NCI-H82 treated with DMSO at 0.1 percent for 48 hours (cell line): Measurements from ENCODE around the gene ADCY6.
"Not testable (repeated sequence)": the region's sequence is repeated elsewhere in the genome, so short reads cannot be mapped to it uniquely, and the experiment has no call there.

Experiments used
- DNase-seq: peaks from one replicate; lab custom pipeline; 2025; ENCODE audit not compliant: unreplicated experiment; lab: John Stamatoyannopoulos, UW

The ADCY6 gene

DNA sequence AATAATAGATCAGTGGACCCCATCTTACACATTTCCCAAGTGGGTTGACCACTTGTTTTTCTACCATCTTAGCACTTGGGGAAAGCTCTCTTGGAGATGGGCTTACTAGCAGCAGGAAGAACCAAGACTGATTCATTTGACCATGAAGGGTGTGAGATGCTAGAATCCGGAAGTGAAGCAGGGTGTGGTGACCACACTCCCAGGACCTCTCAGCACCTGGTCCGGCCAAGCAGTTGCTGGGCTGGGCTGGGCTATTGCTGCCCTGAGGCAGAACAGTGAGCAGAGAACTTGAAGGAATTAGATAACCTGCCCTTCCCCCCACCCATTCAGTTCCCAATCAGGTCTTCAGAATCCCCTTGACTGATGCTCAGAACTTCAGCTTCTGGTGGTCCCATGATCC is 24.4 kb downstream of the ADCY6 start:
- no peak for DNase-seq

- DNase-seq: no peak
Measured at GRCh38 chr12:48758737-48759136, 30.2 kb downstream of the ADCY6 start.

DNA sequence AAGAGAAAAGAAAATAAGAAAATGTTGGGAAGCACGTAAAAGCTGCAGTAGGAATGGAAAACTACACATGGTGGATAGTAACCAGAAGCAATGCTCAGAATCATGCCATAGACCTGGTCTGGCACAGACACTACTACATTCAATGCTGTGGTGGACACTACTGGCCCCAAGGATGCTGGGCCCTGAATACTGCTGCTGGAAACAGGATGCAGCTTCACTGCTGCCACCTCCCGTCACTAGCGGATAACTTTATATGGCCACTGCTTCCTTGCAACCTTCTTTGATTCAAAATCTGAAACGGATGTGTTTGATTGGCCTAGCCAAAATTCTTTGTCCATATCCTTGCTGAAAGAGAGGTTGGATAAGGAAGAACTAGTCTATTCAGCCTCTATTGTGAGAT is 30.7 kb downstream of the ADCY6 start:
- no peak for DNase-seq

DNA sequence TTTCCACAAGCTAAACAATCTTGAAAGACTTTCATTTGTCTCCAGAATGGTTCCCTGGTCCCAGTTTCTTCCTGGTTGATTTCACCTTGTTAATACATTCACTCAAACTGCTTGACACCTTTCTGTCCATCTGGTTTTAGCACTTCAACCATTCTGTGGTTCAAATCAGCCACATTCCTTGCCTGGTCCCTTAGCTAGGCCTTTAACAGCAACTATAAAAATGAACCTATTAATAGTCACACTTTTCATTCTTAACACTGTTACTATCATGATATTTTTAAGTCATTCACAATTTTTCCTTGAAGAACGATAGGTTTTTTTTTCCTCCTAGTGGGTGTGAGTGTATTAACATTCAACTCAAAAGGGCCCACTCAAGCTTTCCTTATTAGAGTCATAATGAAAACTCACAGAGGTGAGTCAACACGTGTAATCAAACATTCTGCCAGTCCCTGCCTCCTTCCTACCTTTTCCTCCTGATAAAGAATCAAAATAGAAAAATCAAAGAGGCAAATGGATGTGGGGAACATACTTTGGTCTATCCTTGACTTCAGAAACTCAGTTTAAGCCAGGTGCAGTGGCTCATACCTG is 38.0 kb downstream of the ADCY6 start:
- DNase-seq: no peak

- no peak for DNase-seq
Measured at GRCh38 chr12:48750215-48750614, 38.7 kb downstream of the ADCY6 start.

GRCh38 chr12:48744251-48745008 is 44.5 kb downstream of the ADCY6 start:
- DNase-seq: no peak

DNA sequence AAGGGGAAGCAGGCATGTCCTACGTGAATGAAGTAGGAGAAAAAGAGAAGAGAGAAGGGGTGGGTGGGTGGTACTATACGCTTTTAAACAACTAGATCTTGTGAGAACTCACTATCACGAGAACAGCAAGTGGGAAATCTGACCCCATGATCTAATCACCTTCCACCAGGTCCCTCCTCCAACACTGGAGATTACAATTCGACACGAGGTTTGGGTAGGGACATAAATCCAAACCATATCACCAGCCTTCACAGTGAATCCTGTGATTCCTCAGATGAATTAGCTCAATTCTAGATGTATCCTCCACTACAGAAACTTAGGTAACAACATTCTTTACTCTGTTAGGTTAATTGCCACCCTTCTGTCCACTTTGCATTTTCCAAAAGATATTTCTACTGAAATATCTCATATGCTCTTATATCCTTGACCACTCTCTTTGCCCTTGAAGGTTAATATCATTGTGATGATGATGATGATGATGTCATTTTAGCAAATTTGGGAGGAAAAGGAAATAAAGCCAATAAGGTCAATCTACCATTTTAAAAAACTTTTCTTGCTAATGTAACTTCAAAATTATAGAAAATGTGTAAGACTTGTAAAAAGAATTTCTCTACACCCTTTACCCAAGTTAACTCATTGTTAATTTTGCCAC is 49.1 kb downstream of the ADCY6 start:
- DNase-seq: no peak

DNA sequence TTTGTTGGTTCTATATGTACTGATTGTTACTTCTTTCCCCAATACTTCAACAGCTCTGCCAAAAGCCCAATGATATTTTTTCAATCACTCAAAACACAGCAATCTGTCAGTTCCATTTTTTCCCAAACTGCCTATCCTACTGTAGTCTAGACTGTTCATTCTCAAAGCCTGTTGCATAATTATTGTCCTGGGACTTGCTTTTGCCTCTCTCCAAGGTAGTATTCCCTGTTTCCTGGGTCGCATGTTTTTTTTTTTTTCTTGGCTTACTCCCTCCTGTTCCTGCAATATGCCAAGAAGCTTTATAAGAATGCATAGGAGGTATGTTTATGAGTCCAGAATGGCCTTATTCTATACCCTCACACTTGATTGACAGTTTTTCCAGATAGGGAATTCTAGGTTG is 52.4 kb downstream of the ADCY6 start:
- DNase-seq: no peak

- DNase-seq: no peak
Measured at GRCh38 chr12:48728807-48729206, 60.1 kb downstream of the ADCY6 start.

GRCh38 chr12:48720737-48721136 is 68.2 kb downstream of the ADCY6 start:
- not testable (repeated sequence) for DNase-seq

- not testable (repeated sequence) for DNase-seq
Measured at GRCh38 chr12:48720171-48720570, 68.7 kb downstream of the ADCY6 start.

- not testable (repeated sequence) for DNase-seq
Measured at GRCh38 chr12:48719002-48719401, 69.9 kb downstream of the ADCY6 start.

DNA sequence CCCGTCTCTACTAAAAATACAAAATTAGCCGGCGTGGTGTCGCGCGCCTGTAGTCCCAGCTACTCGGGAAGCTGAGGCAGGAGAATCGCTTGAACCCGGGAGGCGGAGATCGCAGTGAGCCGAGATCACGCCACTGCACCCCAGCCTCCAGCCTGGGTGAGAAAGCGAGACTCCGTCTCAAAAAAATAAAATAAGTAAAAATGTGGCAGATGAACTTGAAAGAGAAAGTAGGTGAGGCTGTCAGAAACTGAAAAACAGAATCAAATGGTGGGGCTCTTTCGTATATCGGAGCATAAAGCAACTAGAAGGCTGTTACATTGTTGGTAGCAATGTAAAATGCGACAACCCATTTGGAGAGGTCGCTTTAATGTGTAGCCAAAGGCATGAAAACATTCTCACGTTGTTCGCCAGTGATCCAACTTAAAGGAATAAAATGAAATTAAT is 71.6 kb downstream of the ADCY6 start:
- no peak for DNase-seq

- DNase-seq: peak; percentile 98
Measured at GRCh38 chr12:48716493-48717251, 72.2 kb downstream of the ADCY6 start, which contains the start of gene CCNT1. TSS of gene CCNT1 (minus strand) at chr12:48716707. CDS start at chr12:48716675, 32 bp downstream.
